K562 (cell line): ENCODE measurements around the gene MMD2. TPM values are rescaled to one million over a fixed set of nuclear protein-coding genes. Genes with fewer than 3 reads are reported as not detected.

Source experiments
- ATAC-seq: fragments of 200-7000 bp; cut with Tn5 transposase; 3 replicates; pipeline ENCODE4 v1.9.1; 2020; ENCODE audit warnings: moderate library complexity
- BruUV-seq: library from RNA; stranded (reverse); fragments of 400-500 nt; replicated peaks from 2 replicates; lab custom pipeline; 2021; lab: Mats Ljungman, UMichigan
- CTCF ChIA-PET: fragments of 300-600 bp; formaldehyde crosslinking; extraction: SDS; loops from one replicate; lab custom pipeline; 2021; ENCODE audit warnings: low intra/inter-chr PET ratio; lab: Yijun Ruan, JAX
- POLR2A ChIA-PET: fragments of 300-600, 350-650 bp; sonication (Branson Sonifier 250); formaldehyde crosslinking; extraction: SDS; loops from one replicate; lab custom pipeline; 2021; ENCODE audit warnings: antibody characterized with exemption, inconsistent platforms; lab: Yijun Ruan, JAX
- DNase-seq, 4 experiments: peaks; one replicate each; pipeline versions ENCODE4 v3.0.0 to v3.0.0-alpha.2; 2011 to 2018; ENCODE audit warnings: low spot score in 3 of 4, mixed read lengths in 3 of 4; ENCODE audit errors: extremely low read depth in 1 of 4
- FAIRE-seq: peaks from 2 replicates; lab custom pipeline; 2011; peaks lifted over from hg19 to GRCh38; lab: Jason Lieb, UNC
- H2AFZ ChIP-seq: 2 replicates; pipeline ENCODE4 v1.6.0; 2011; ENCODE audit warnings: low read depth, low read length, control low read depth, inconsistent platforms
- H3K27ac ChIP-seq: fragments of 200-600 bp; 3 replicates; pipeline ENCODE4 v1.8.0; 2011; ENCODE audit warnings: low read depth, mild to moderate bottlenecking, control low read depth, inconsistent platforms, low read length, moderate library complexity, mixed read lengths; ENCODE audit errors: extremely low read depth
- H3K27me3 ChIP-seq, 2 experiments: fragments of 300-600 bp in 1 of 2; 2 replicates in 1 of 2; 3 replicates in 1 of 2; pipeline versions ENCODE4 v1.6.0 to v1.8.0; 2011; ENCODE audit warnings: inconsistent platforms in 2 of 2, low read length in 2 of 2, mild to moderate bottlenecking in 1 of 2, mixed read lengths in 1 of 2, moderate library complexity in 1 of 2; ENCODE audit not compliant: control insufficient read depth in 2 of 2, insufficient read depth in 2 of 2
- H3K36me3 ChIP-seq: fragments of 300-600 bp; 3 replicates; pipeline ENCODE4 v1.8.0; 2011; ENCODE audit warnings: mild to moderate bottlenecking, low read length, inconsistent platforms; ENCODE audit not compliant: control insufficient read depth, insufficient read depth
- H3K4me1 ChIP-seq, 2 experiments: fragments of 200-600 bp in 1 of 2; replicated peaks in 1 of 2; 2 replicates in 1 of 2; 3 replicates in 1 of 2; pipeline versions ENCODE4 v1.5.1 to v1.8.0; 2011; ENCODE audit warnings: inconsistent platforms in 2 of 2, low read length in 2 of 2, mild to moderate bottlenecking in 1 of 2, mixed read lengths in 1 of 2, moderate library complexity in 1 of 2; ENCODE audit not compliant: control insufficient read depth in 2 of 2, insufficient read depth in 2 of 2
- H3K4me2 ChIP-seq: 2 replicates; pipeline ENCODE4 v1.6.1; 2011; ENCODE audit warnings: low read length, control low read depth, inconsistent platforms, mixed read lengths; ENCODE audit not compliant: insufficient read depth
- H3K4me3 ChIP-seq: fragments of 200-600 bp; sonication (generic), shearing (Covaris generic); 2 replicates; pipeline ENCODE4 v1.5.1; 2016; ENCODE audit warnings: control low read depth, inconsistent platforms
- H3K79me2 ChIP-seq: fragments of 200-600 bp; 3 replicates; pipeline ENCODE4 v1.8.0; 2011; ENCODE audit warnings: low read length, inconsistent platforms; ENCODE audit not compliant: control insufficient read depth, insufficient read depth
- H3K9ac ChIP-seq, 2 experiments: 2 replicates each; pipeline versions ENCODE4 v1.6.0 to v1.6.1; 2011; ENCODE audit warnings: low read depth in 2 of 2, low read length in 2 of 2, control low read depth in 1 of 2, inconsistent platforms in 1 of 2, mild to moderate bottlenecking in 1 of 2, mixed read lengths in 1 of 2; ENCODE audit not compliant: insufficient read depth in 1 of 2
- H3K9me1 ChIP-seq: one replicate; pipeline ENCODE4 v1.6.0; 2011; ENCODE audit warnings: inconsistent platforms, mild to moderate bottlenecking, low read length, moderate library complexity; ENCODE audit not compliant: control insufficient read depth, insufficient read depth
- H3K9me3 ChIP-seq: replicated peaks from 2 replicates; pipeline ENCODE4 v1.5.1; 2011; ENCODE audit warnings: low read depth, low read length, inconsistent platforms; ENCODE audit not compliant: control insufficient read depth, insufficient read depth
- H4K20me1 ChIP-seq: replicated peaks from 2 replicates; pipeline ENCODE4 v1.6.1; 2011; ENCODE audit warnings: low read length, inconsistent platforms, mixed read lengths; ENCODE audit not compliant: control insufficient read depth, insufficient read depth
- CHCHD3 ChIP-seq: fragments of 250-450 bp; sonication (Bioruptor Pico); IDR thresholded peaks from 2 replicates; pipeline ENCODE4 v2.1.2; 2022; ENCODE audit warnings: mild to moderate bottlenecking
- COPS2 ChIP-seq: fragments of 450-650 bp; conservative IDR thresholded peaks from 2 replicates; pipeline ENCODE4 v1.6.1; 2016; ENCODE audit warnings: mild to moderate bottlenecking, moderate library complexity
- DPF2 ChIP-seq: fragments of 450-650 bp; IDR thresholded peaks from 2 replicates; pipeline ENCODE4 v1.6.1; 2016
- HEY1 ChIP-seq: fragments of 250-450 bp; sonication (Bioruptor Pico); IDR thresholded peaks from 2 replicates; pipeline ENCODE4 v1.5.0; 2020; ENCODE audit warnings: mild to moderate bottlenecking, moderate library complexity, borderline replicate concordance
- KAT8 ChIP-seq: fragments of 450-650 bp; IDR thresholded peaks from 2 replicates; pipeline ENCODE4 v1.6.1; 2016; ENCODE audit warnings: low read depth, mild to moderate bottlenecking
- KDM2B ChIP-seq: fragments of 250-450 bp; sonication (Bioruptor Pico); IDR thresholded peaks from 2 replicates; pipeline ENCODE4 v1.8.0; 2021; ENCODE audit warnings: mild to moderate bottlenecking, moderate library complexity
- PHTF2 ChIP-seq: fragments of 250-450 bp; sonication (Bioruptor Pico); IDR thresholded peaks from 2 replicates; pipeline ENCODE4 v1.5.0; 2021; ENCODE audit warnings: mild to moderate bottlenecking
- POLR2G ChIP-seq: fragments of 200-400 bp; formaldehyde crosslinking; IDR thresholded peaks from 2 replicates; pipeline ENCODE4 v1.6.1; 2017; ENCODE audit warnings: low read depth, mild to moderate bottlenecking, antibody characterized with exemption, low read length, moderate library complexity
- RAD21 ChIP-seq, 2 experiments: fragments of 250-450 bp in 1 of 2; fragments of 450-650 bp in 1 of 2; sonication (Bioruptor Pico) in 1 of 2; formaldehyde crosslinking in 1 of 2; IDR thresholded peaks in 1 of 2; conservative IDR thresholded peaks in 1 of 2; 2 replicates each; pipeline versions ENCODE4 v1.4.0 to v1.8.0; 2020 to 2022; ENCODE audit warnings: mild to moderate bottlenecking in 2 of 2, moderate library complexity in 1 of 2
- RBM15 ChIP-seq: fragments of 200-400 bp; formaldehyde crosslinking; IDR thresholded peaks from 2 replicates; pipeline ENCODE4 v1.6.1; 2018; ENCODE audit warnings: mild to moderate bottlenecking, low read length, moderate library complexity; ENCODE audit not compliant: insufficient read depth
- RBM22 ChIP-seq: fragments of 200-400 bp; formaldehyde crosslinking; IDR thresholded peaks from 2 replicates; pipeline ENCODE4 v1.6.1; 2018; ENCODE audit warnings: low read length, low read depth; ENCODE audit not compliant: poor library complexity, severe bottlenecking
- SAFB ChIP-seq: fragments of 200-400 bp; formaldehyde crosslinking; IDR thresholded peaks from 2 replicates; pipeline ENCODE4 v1.6.1; 2017; ENCODE audit warnings: low read depth, low read length, borderline replicate concordance
- XRCC5 ChIP-seq: fragments of 200-400 bp; formaldehyde crosslinking; IDR thresholded peaks from 2 replicates; pipeline ENCODE4 v1.6.1; 2017; ENCODE audit warnings: low read depth, mild to moderate bottlenecking, low read length
- ZNF282 ChIP-seq: sonication (generic); formaldehyde crosslinking; IDR thresholded peaks from 2 replicates; pipeline ENCODE4 v1.8.1; 2023; ENCODE audit warnings: missing genetic modification reagents
- ZNF384 ChIP-seq: IDR thresholded peaks from 2 replicates; pipeline ENCODE4 v1.6.1; 2012; ENCODE audit warnings: low read depth, low read length, improper control_type of control experiment
- ZNF431 ChIP-seq: sonication (generic); formaldehyde crosslinking; IDR thresholded peaks from 2 replicates; pipeline ENCODE4 v1.8.0; 2022; ENCODE audit warnings: mild to moderate bottlenecking, missing genetic modification reagents
- ZNF79 ChIP-seq: fragments of 250-450 bp; sonication (Bioruptor Pico); IDR thresholded peaks from 2 replicates; pipeline ENCODE4 v1.4.0; 2020; ENCODE audit warnings: low read depth, mild to moderate bottlenecking, moderate library complexity
- WGBS: fragments of 100-300 bp; shearing (Covaris generic); methylation state at CpG from one replicate; pipeline ENCODE4 v1.1.6; 2016; ENCODE audit warnings: low coverage, mixed read lengths; ENCODE audit not compliant: insufficient coverage; ENCODE audit errors: missing lambda C conversion rate; 5-methylcytosine and 5-hydroxymethylcytosine counted together
- in situ Hi-C: fragments of 300-500 bp; cut with MboI; formaldehyde crosslinking; loops from 4 replicates; pipeline ENCODE4 v1.15.0; 2018; ENCODE audit warnings: inconsistent platforms, mixed read lengths
- intact Hi-C: fragments of 100-400 bp; cut with micrococcal nuclease; formaldehyde crosslinking; loops from 2 replicates; pipeline ENCODE4 v1.14.2; 2022
- polyA plus RNA-seq, 8 experiments: library from polyadenylated mRNA; depleted of rRNA in 4 of 8; stranded (reverse) in 5 of 8; unstranded in 3 of 8; fragments of >200 nt; fragmentation: Nextera tagmentation in 2 of 8; fragmentation: Illumina TruSeq in 1 of 8; extraction: Ambion mirVana in 2 of 8; extraction: Trizol in 1 of 8; gene quantifications; 2 replicates each; pipeline versions ENCODE4 v1.2.1 to v1.2.3, GENCODE V29; 2011 to 2014; ENCODE audit warnings: inconsistent platforms in 1 of 8, missing spikeins in 1 of 8
- total RNA-seq, 7 experiments: library from RNA; depleted of rRNA in 6 of 7; stranded (reverse); fragments of >200 nt in 6 of 7; fragmentation: Illumina TruSeq in 2 of 7; extraction: Trizol in 2 of 7; gene quantifications; 2 replicates each; pipeline versions ENCODE4 v1.2.1 to v1.2.3, GENCODE V29; 2011 to 2021; ENCODE audit warnings: low replicate concordance in 1 of 7
- TF ChIP-seq, protein P1 (sequence below), 2 experiments: IDR thresholded peaks; 2 replicates each; pipeline ENCODE4 v1.6.1; 2011; ENCODE audit warnings: borderline replicate concordance in 1 of 2, control low read depth in 1 of 2, low read depth in 1 of 2, low read length in 1 of 2, mild to moderate bottlenecking in 1 of 2, mixed read lengths in 1 of 2, moderate library complexity in 1 of 2; ENCODE audit not compliant: insufficient read depth in 1 of 2, insufficient read length in 1 of 2, poor library complexity in 1 of 2, severe bottlenecking in 1 of 2; ENCODE audit errors: extremely low read depth in 1 of 2
- TF ChIP-seq, protein P2 (sequence below): fragments of 250-450 bp; sonication (Bioruptor Pico); IDR thresholded peaks from 2 replicates; pipeline ENCODE4 v1.5.1; 2021; ENCODE audit warnings: mild to moderate bottlenecking

MMD2 gene
- total and polyA plus RNA-seq, 9 of the 15 experiments (the other 6 are each of a cell fraction or from before 2014, with no cell fraction given), result not detected

DNA sequence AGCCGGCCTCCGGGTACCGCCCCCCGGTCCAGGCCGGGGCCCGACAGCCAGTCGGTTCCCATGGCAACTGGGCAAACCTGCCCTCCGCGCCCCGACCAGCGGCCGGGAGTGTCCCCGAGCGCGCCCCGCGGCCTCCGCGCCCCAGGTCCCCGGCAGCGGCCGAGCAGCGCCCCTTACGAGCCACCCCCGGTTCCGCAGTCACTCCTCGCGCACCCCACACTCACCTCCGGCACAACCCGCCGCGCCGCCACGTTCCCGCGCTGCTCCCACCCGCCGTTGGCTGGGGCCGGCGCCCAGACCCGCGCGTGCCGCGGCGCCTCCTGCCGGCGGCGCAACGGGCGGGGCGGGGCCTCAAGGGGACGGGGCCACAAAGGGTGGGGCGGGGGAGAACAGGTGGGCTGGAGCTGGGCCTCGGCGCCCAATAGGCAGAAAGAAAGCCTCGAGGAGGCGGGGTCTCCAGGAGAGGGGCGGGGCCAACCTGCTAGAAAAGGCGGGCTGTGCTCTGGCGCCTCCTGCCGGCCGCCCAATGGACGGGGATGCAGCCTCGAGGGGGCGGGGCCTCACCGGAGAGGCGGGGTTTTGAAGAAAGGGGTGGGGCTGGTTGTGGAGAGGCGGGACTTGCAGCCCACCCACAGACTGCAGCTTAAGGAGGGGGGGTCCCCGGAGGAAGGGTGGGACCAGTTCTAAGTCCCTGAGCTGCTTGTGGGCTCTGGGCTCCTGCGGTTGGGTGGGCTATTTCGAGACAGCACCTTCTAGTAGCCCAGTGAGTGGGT lies 75.4 kb downstream of the MMD2 start, which contains the start of gene RADIL:
Gene RADIL, minus strand, starts transcription at position 345 of the 773 bp plus-strand sequence. CDS start 5,577 bp downstream, outside the sequence.
- ATAC-seq (peak; percentile 97), FAIRE-seq (peak; percentile 86), DNase-seq (peak; percentile 95 to 99 (median 99))
- H3K27me3 ChIP-seq, result peaks cover 0 to 3% of the 10 kb centered on the region in 2 experiments; a peak in 1 of 5 replicates
- H3K4me1 ChIP-seq, result peaks cover 9 to 18% of the 10 kb centered on the region in 2 experiments
- CTCF ChIA-PET, result interaction anchor here (0.7 to 3.2 kb wide), 5 partner anchors 34 to 86 kb away, joined by 4 to 13 read pairs (median 6); no protein-coding TSS in a partner anchor
- intact Hi-C loops, result loop anchor here (1.0 to 10.0 kb wide), 4 partner anchors 34 to 269 kb away; no protein-coding TSS in a partner anchor
- no peaks in the 10 kb centered on the region for H3K9me1 ChIP-seq
- no peaks in the 10 kb centered on the region; the same call in 1 of the 2 replicates for H3K9me3 ChIP-seq
- no peaks in the 10 kb centered on the region for H4K20me1 ChIP-seq
- POLR2A ChIA-PET, result interaction anchor here (0.6 to 1.4 kb wide), 2 partner anchors 12 to 44 kb away, joined by 3 to 4 read pairs; no protein-coding TSS in a partner anchor
- H3K79me2 ChIP-seq, result peaks cover 4% of the 10 kb centered on the region; the same call in 2 of the 3 replicates
- in situ Hi-C loops, result no loop called here
- no peaks in the 10 kb centered on the region for H3K36me3 ChIP-seq
- H3K9ac ChIP-seq, result peak within 1 kb of the TSS; percentile 71 to 96; a peak in 3 of 4 replicates
- H3K4me3 ChIP-seq, result peak within 1 kb of the TSS; percentile 70
- BruUV-seq, result no TSS peak
- WGBS, result 6% methylated on average over 39 of the region's 72 CpGs
- H3K27ac ChIP-seq, result peak within 1 kb of the TSS; percentile 75
- H3K4me2 ChIP-seq, result peak within 1 kb of the TSS; percentile 78
- peak within 1 kb of the TSS; percentile 87 for H2AFZ ChIP-seq
- peak; percentile 61; the same call in 1 of the 2 replicates for TF ChIP-seq KDM2B (CRISPR knock-in tag)
- TF ChIP-seq RBM15, result no peak
- TF ChIP-seq KAT8, result no peak
- TF ChIP-seq, protein P1, sequence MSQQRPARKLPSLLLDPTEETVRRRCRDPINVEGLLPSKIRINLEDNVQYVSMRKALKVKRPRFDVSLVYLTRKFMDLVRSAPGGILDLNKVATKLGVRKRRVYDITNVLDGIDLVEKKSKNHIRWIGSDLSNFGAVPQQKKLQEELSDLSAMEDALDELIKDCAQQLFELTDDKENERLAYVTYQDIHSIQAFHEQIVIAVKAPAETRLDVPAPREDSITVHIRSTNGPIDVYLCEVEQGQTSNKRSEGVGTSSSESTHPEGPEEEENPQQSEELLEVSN (IDR thresholded peaks at IDR 0.05; ENCODE audit: borderline replicate concordance in 1 of 2, extremely low read depth in 1 of 2, insufficient read depth in 1 of 2, insufficient read length in 1 of 2, low read depth in 1 of 2, low read length in 1 of 2, poor library complexity in 1 of 2, severe bottlenecking in 1 of 2), result peak; percentile 80 to 98
- no peak for TF ChIP-seq ZNF79 (CRISPR knock-in tag)
- peak; percentile 64 to 68 for TF ChIP-seq RAD21 (CRISPR knock-in tag; conservative IDR thresholded peaks at IDR 0.05 in 1 of 2, IDR thresholded peaks at IDR 0.05 in 1 of 2)
- no peak for TF ChIP-seq ZNF384
- peak; percentile 30; the same call in 1 of the 2 replicates for TF ChIP-seq ZNF431 (CRISPR knock-in tag)
- TF ChIP-seq DPF2, result no peak
- TF ChIP-seq COPS2, result no peak
- peak; percentile 83 for TF ChIP-seq POLR2G
- no peak for TF ChIP-seq HEY1 (CRISPR knock-in tag)
- TF ChIP-seq, protein P2, sequence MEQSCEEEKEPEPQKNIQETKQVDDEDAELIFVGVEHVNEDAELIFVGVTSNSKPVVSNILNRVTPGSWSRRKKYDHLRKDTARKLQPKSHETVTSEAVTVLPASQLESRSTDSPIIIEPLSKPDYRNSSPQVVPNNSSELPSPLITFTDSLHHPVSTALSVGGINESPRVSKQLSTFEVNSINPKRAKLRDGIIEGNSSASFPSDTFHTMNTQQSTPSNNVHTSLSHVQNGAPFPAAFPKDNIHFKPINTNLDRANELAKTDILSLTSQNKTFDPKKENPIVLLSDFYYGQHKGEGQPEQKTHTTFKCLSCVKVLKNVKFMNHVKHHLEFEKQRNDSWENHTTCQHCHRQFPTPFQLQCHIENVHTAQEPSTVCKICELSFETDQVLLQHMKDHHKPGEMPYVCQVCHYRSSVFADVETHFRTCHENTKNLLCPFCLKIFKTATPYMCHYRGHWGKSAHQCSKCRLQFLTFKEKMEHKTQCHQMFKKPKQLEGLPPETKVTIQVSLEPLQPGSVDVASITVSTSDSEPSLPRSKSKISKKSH (CRISPR knock-in tag), result no peak
- TF ChIP-seq RBM22, result peak; percentile 41
- TF ChIP-seq CHCHD3, result no peak
- TF ChIP-seq ZNF282 (CRISPR knock-in tag), result 0 out of 2 replicates have a peak, but pooled peaks have one; percentile 79
- no peak for TF ChIP-seq PHTF2 (CRISPR knock-in tag)
- peak; percentile 42; the same call in 1 of the 2 replicates for TF ChIP-seq XRCC5
- TF ChIP-seq SAFB, result peak; percentile 54; the same call in 1 of the 2 replicates
